Measurements from ENCODE around the gene CCBE1.
"Not testable (repeated sequence)": the region's sequence is repeated elsewhere in the genome, so short reads cannot be mapped to it uniquely, and the experiment has no call there.

The CCBE1 gene

DNA sequence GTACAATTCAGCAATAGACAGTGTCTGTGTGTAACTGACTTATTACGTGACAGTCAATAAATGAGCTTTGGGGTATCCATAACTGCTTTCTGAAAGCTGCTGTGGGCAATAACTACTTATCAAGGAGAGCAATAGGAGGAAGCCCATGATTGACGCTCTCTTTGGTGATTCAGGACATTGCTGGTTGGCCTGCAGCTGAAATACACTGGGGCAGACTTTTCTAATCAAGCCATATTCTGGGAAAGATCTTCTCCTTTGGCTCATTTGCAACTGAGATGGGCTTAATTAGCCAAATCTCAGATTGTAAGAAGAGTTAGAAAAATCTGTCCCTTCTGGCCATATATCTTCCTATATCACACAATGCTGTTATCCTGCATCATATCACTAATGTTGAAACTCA, 24.0 kb upstream of the CCBE1 start:
- H3K4me1 Mint-ChIP-seq = no peaks in the 10 kb centered on the region
- H3K9me3 Mint-ChIP-seq = no peaks in the 10 kb centered on the region
- H3K27ac Mint-ChIP-seq = no peak overlapping the region
- no peaks in the 10 kb centered on the region for H3K36me3 Mint-ChIP-seq
- H3K4me3 Mint-ChIP-seq = no peak overlapping the region
- peaks cover 5% of the 10 kb centered on the region for H3K27me3 Mint-ChIP-seq

DNA sequence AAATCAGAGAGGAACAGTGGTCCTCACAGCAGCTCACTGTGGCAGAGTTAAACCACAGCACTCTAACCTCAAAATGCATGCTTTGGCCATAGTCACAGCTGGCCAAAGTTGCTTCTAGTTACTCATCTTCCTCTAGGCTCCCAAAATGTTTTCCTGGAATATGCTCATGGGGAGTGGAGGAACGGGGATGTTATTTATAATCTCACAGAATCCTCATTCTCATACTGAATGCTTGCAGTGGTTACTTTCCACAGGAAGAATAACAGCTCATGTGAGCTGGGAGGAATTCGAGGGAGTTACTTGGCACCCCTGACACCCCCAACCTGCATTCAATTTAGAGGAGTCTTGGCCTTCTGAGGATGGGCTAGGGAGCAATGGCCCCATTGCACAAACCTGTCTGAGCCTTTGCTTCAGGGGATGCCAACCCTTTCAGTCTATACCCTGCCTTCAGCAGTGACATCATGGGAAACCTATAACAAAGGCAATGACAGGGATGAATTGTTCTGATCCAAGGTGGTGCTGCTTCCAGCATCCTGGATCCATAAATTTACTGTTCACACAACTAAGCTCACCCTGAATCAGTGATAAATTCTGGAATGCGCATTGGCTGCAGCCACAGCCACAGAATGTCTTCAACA, 22.4 kb upstream of the CCBE1 start:
- Mint-ChIP-seq H3K27me3 (peaks cover 5% of the 10 kb centered on the region), H3K27ac (no peak overlapping the region), H3K36me3 (no peaks in the 10 kb centered on the region), H3K4me1 (no peaks in the 10 kb centered on the region), H3K9me3 (no peaks in the 10 kb centered on the region), H3K4me3 (no peak overlapping the region)

DNA sequence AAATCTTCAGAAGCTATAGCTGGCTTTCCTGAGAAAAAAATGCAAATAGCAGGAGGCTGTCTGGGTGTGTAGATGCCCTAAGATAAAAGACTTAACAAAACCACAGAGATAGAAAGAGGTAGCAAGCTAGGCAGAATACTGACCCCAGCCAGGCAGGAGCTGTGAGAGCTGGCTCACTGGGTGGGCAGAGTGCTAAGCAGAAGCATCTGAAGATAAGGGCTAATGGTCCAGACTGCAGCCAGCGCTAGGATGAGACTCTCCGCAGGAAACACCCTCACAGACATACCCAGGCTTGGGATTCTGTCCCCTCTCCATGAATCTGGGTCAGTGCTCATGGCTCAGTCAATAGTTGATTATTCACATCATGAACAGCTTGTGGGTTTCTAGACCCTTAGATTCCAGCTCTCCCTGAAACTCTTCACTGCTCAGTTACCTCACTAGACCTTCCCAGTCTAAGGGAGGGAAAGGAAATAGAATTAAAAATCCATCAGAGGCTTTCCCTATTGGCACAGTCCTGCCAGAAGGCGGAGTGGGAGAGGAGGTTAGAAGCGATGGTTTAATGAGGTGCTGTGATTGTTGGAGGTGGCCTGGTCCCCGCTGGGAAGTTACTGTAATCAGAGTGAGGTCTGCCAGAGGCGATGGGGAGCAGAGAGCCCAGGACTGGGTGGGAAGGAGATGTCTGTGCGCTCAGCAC, 21.4 kb upstream of the CCBE1 start:
- no peak overlapping the region for H3K27ac Mint-ChIP-seq
- no peak overlapping the region for H3K4me3 Mint-ChIP-seq

DNA sequence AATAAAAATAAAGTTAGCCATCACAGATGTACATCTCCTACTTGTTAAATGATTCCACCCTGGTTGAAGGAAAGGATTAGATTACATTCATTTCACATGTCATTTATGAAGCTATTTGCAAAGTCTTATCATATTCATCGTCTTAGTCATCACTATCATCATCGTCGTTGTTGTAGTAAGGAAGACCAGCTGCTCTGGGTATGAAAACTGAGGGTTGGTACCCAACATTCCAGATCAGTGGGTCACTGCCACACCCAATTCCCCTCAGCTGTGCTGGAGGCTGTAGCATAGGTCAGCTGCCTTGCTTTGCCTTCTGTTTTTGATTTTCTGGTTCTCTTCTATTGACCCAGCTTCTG, 20.9 kb upstream of the CCBE1 start:
- no peaks in the 10 kb centered on the region for H3K36me3 Mint-ChIP-seq
- peaks cover 5% of the 10 kb centered on the region for H3K27me3 Mint-ChIP-seq
- no peak overlapping the region for H3K27ac Mint-ChIP-seq
- no peaks in the 10 kb centered on the region for H3K4me1 Mint-ChIP-seq
- no peak overlapping the region for H3K4me3 Mint-ChIP-seq
- no peaks in the 10 kb centered on the region for H3K9me3 Mint-ChIP-seq

More for the DNA sequence above, 21.4 kb upstream of the CCBE1 start:
- H3K27me3 Mint-ChIP-seq = peaks cover 5% of the 10 kb centered on the region
- no peaks in the 10 kb centered on the region for H3K9me3 Mint-ChIP-seq
- H3K36me3 Mint-ChIP-seq = no peaks in the 10 kb centered on the region
- no peaks in the 10 kb centered on the region for H3K4me1 Mint-ChIP-seq

DNA sequence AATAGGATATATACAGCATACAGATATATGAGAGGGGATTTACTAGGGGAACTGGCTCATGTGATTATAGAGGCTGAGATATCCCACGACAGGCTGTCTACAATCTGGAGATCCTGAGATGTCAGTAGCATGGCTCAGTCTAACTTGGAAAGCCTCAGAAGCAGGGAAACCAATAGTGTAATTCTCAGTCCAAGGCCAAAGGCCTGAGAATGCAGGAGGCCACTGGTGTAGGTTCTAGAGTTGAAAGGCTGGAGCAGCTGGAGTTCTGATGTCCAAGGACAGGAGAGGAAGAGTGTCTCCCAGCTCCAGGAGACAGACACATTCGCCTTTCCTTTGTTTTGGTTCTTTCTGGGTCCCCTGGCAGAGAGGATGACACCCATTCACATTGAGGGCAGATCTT, 20.1 kb upstream of the CCBE1 start:
- no peak overlapping the region for H3K4me3 Mint-ChIP-seq
- H3K9me3 Mint-ChIP-seq = no peaks in the 10 kb centered on the region
- no peaks in the 10 kb centered on the region for H3K36me3 Mint-ChIP-seq
- H3K4me1 Mint-ChIP-seq = no peaks in the 10 kb centered on the region
- H3K27ac Mint-ChIP-seq = no peak overlapping the region
- peaks cover 5% of the 10 kb centered on the region for H3K27me3 Mint-ChIP-seq

DNA sequence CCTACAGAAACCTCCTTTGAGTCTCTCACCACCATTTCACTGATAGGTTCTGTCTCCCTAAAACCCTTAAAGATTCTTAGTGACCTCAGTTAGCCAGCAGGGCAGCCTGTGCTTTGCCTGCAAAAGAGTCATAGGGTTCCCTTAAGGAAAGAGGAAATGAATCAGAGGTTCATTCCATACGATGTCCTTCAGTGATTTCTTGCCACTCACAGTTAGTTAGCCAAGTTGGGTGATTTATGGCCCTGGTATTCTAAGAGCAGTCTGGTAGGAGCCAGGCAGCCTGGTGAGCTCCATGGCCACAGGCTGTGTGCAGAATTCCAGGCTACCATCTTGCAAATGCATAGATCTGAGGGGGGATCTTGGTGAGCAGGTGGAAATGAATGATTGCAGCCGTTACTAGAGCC, 18.7 kb upstream of the CCBE1 start:
- H3K9me3 Mint-ChIP-seq = no peaks in the 10 kb centered on the region
- H3K36me3 Mint-ChIP-seq = no peaks in the 10 kb centered on the region
- H3K27ac Mint-ChIP-seq = no peak overlapping the region
- H3K27me3 Mint-ChIP-seq = peaks cover under 1% of the 10 kb centered on the region
- H3K4me3 Mint-ChIP-seq = no peak overlapping the region
- H3K4me1 Mint-ChIP-seq = no peaks in the 10 kb centered on the region

DNA sequence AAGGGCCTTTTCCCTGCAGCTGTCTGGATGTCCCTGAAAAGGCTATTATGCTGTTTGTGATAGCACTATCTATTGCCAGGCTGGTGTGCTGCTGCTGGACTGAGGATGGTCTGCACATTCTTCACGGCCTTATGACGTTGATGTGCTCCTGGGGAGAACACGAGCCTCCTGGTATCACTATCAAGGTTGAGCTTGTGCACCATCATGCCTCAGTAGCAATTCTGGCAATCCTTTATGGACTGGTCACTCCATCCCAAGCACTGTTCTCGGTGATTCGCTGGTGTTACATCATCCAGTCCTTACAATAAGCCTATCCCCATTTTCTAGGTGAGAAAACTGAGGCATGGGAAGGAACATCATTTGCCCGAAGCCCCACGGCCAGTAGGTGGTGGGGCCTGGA, 18.2 kb upstream of the CCBE1 start:
- Mint-ChIP-seq H3K36me3 (no peaks in the 10 kb centered on the region), H3K9me3 (no peaks in the 10 kb centered on the region), H3K27ac (no peak overlapping the region), H3K4me1 (no peaks in the 10 kb centered on the region), H3K4me3 (no peak overlapping the region), H3K27me3 (no peaks in the 10 kb centered on the region)

DNA sequence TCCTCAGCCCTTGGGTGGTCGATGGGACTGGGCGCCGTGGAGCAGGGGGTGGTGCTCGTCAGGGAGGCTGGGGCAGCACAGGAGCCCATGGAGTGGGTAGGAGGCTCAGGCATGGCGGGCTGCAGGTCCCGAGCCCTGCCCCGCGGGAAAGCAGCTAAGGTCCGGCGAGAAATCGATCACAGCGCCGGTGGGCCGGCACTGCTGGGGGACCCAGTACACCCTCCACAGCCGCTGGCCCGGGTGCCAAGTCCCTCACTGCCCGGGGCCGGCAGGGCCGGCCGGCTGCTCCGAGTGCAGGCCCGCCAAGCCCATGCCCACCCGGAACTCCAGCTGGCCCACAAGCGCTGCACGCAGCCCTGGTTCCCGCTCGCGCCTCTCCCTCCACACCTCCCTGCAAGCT, 16.9 kb upstream of the CCBE1 start:
- H3K27me3 Mint-ChIP-seq, H3K4me3 Mint-ChIP-seq, H3K4me1 Mint-ChIP-seq, H3K9me3 Mint-ChIP-seq, H3K36me3 Mint-ChIP-seq, H3K27ac Mint-ChIP-seq: not testable (repeated sequence)

DNA sequence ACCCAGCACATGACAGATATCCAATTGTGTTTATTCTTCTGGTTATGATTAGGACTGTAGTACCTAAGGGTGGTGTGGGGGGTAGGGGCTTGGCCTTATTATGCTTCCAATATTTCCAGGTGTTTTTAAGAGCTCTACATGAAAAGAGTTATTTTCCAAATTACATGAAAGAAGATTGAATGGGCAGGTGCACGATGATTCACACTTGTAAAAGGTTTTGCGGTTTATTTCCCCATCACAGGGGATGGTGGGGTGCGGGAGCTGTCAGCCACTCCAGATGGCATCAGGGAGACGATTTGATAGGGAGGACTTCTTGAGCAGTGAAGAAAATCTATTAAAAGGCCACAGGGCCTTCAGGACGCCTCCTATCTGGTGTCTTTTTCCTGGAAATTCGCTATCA, 15.1 kb upstream of the CCBE1 start:
- Mint-ChIP-seq H3K9me3 (no peaks in the 10 kb centered on the region), H3K4me3 (no peak overlapping the region), H3K4me1 (no peaks in the 10 kb centered on the region), H3K27ac (no peak overlapping the region), H3K27me3 (no peaks in the 10 kb centered on the region), H3K36me3 (no peaks in the 10 kb centered on the region)

DNA sequence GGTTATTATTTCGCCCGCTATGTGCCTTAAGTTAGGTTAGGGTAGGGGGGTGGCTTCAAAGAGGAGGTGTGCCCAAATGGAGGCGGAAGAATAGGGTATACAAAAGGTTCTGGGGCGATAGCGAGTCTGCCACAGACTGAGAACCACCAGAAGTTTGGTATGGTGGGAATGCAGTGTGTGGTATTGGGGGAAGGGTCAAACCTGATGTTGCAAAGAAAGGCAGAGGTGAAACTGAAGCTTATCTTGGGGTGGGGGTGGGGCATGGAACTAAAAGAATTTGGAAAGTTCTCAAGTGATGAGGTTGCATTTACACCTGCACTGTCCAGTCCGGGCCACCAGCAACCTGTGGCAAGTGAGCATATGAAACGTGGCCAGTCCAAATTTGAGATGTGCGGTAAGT, 11.8 kb upstream of the CCBE1 start:
- Mint-ChIP-seq H3K36me3 (no peaks in the 10 kb centered on the region), H3K27ac (no peak overlapping the region)

DNA sequence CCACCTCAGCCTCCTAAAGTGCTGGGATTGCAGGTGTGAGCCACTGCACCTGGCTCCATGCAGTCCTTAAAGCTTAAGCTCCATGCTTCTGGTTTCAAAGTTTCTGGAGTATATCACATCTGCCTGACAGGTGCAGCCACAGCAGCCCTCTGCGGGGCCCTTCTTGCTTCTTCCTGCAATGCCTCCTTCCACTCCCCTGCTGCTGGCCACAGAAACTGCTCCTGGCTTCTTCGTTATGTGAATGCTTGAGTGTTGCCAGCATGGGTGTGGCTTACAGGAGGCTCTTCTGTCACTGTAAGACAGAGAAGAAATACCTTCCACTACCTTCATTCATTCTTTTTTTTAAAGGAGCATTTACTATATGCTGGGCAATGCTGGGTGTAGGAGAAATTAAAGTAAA, 10.1 kb upstream of the CCBE1 start:
- Mint-ChIP-seq H3K9me3 (no peaks in the 10 kb centered on the region), H3K36me3 (no peaks in the 10 kb centered on the region), H3K4me3 (no peak overlapping the region), H3K4me1 (no peaks in the 10 kb centered on the region), H3K27me3 (peaks cover 5% of the 10 kb centered on the region), H3K27ac (no peak overlapping the region)

More for the DNA sequence above, 11.8 kb upstream of the CCBE1 start:
- Mint-ChIP-seq H3K9me3 (no peaks in the 10 kb centered on the region), H3K4me3 (no peak overlapping the region), H3K27me3 (peaks cover 2% of the 10 kb centered on the region), H3K4me1 (no peaks in the 10 kb centered on the region)

DNA sequence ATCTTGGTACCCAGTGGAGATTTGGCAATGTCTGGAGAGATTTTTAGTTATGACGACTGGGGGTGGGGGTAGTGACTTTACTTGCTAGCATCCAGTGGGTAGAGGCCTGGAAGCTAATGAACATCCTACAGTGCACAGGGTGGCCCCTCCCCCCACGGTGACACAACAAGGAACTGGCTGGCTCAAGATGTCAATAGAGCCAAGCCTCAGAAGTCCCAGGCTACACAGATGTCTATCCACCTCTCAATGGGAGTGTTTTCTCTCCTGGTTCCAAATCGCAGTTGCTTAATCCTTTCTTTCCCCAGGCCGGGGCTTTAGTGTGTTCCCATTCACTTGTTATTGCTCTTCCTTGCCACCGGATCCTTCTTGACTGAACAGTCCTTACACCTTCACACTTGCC, 9.3 kb upstream of the CCBE1 start:
- H3K4me1 Mint-ChIP-seq = no peaks in the 10 kb centered on the region
- H3K36me3 Mint-ChIP-seq = no peaks in the 10 kb centered on the region
- H3K9me3 Mint-ChIP-seq = no peaks in the 10 kb centered on the region
- no peak overlapping the region for H3K4me3 Mint-ChIP-seq
- no peak overlapping the region for H3K27ac Mint-ChIP-seq
- peaks cover 5% of the 10 kb centered on the region for H3K27me3 Mint-ChIP-seq

DNA sequence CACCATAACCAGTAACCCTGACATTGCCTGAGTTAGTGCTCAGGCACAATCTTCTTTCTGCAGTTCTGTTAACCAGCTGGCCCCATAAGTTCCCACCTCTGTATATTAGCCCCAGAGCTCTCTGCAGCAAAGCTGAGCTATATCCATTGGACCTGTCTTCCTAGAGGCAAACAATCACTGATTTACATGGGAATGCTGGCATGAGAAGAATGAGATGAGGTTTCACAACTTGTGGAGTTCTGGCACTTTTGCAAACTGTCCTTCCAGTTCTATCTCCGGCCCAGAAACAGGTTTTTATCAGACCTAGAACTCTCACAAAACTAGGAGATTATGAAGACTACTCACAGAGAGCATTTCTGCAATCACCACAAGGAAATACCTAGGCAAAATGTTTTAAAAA, 7.9 kb upstream of the CCBE1 start:
- peaks cover 6% of the 10 kb centered on the region for H3K27me3 Mint-ChIP-seq
- no peaks in the 10 kb centered on the region for H3K36me3 Mint-ChIP-seq
- H3K4me1 Mint-ChIP-seq = no peaks in the 10 kb centered on the region
- H3K27ac Mint-ChIP-seq = no peak overlapping the region
- H3K9me3 Mint-ChIP-seq = no peaks in the 10 kb centered on the region
- no peak overlapping the region for H3K4me3 Mint-ChIP-seq

DNA sequence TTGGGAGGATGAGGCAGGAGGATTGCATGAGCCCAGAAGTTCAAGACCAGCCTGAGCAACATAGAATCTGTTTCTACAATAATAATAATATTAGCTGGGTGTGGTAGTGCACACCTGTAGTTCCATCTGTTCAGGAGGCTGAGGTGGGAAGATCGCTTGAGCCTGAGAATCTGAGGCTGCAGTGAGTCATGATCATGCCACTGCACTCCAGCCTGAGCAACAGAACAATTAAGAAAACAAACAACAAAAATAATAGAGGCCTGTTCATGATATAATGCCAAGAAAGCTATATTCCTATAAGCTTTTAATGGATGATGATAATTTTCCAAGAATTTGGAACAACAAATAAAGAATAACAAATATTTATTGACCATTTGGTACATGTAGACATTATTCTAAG, 6.9 kb upstream of the CCBE1 start:
- Mint-ChIP-seq H3K27me3 (peaks cover 13% of the 10 kb centered on the region), H3K27ac (no peak overlapping the region), H3K9me3 (no peaks in the 10 kb centered on the region), H3K36me3 (no peaks in the 10 kb centered on the region), H3K4me1 (no peaks in the 10 kb centered on the region), H3K4me3 (no peak overlapping the region)

DNA sequence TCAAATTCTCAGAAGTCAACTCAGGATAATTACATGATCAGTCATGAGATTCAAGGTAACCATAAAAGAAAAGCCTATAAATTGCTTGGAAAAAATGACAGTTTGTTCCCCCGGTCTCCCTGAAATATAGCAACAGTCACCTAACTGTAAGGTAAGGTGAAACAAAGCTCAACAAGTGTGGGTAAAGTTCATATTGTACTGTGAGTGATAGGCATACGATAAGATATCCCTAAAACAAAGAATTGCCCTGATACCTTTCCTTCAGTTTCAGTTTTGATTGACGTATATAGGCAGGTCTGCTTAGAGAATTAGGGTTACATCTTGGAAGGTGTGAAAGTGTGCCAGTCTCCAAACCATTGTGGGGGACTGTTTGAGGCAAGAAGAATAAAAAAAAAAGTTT, 4.0 kb upstream of the CCBE1 start:
- Mint-ChIP-seq H3K4me3 (no peak overlapping the region), H3K36me3 (no peaks in the 10 kb centered on the region), H3K9me3 (no peaks in the 10 kb centered on the region), H3K27me3 (peaks cover 22% of the 10 kb centered on the region), H3K4me1 (peaks cover 6% of the 10 kb centered on the region), H3K27ac (no peak overlapping the region)

DNA sequence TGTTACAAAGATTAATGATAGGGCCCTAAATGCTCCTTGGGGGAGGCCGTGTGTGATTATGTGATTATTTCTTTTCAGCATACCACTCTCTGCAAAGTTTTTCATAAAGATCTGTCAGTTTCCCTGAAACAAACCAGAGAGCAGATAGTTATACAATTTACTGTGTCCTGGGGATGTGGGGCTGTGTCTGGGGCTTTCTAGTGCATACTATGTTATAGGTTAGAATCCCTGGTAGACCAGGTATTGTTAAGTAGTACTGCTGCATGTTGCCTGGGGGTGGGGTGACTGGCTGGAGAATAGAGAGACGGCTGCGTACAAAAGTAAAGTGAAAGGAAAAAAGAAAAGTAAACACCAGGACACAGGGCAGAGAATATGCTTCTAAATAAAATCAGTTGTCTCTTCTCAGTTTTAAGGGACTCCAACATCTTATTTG, 3.3 kb upstream of the CCBE1 start:
- Mint-ChIP-seq H3K9me3 (no peaks in the 10 kb centered on the region), H3K4me3 (no peak overlapping the region), H3K36me3 (no peaks in the 10 kb centered on the region), H3K4me1 (peaks cover 6% of the 10 kb centered on the region), H3K27ac (no peak overlapping the region), H3K27me3 (peaks cover 27% of the 10 kb centered on the region)
